Activated CD8-positive, alpha-beta memory T cell treated with anti-CD3 and anti-CD28 coated beads for 36 hours (primary cell): Measurements from ENCODE around the gene SNX22. TPM values are rescaled to one million over a fixed set of nuclear protein-coding genes. Genes with fewer than 3 reads are reported as not detected.

Experiments used
- CTCF ChIA-PET: fragments of 350-600 bp; sonication (Branson Sonifier 250); formaldehyde crosslinking; loops from one replicate; lab custom pipeline; 2021; ENCODE audit warnings: antibody characterized with exemption; lab: Charles Lee
- POLR2A ChIA-PET: fragments of 350-600 bp; sonication (Branson Sonifier 250); formaldehyde crosslinking; loops from one replicate; lab custom pipeline; 2021; ENCODE audit warnings: antibody characterized with exemption; lab: Charles Lee
- total RNA-seq, 2 experiments: library from RNA; stranded (reverse); gene quantifications; one replicate each; pipeline ENCODE4 v1.2.3, GENCODE V29; 2021

Gene SNX22
- total RNA-seq, 2 experiments from 2014 or later: 0.42 to 0.76 TPM

- POLR2A ChIA-PET: interaction anchor here (0.6 to 1.8 kb wide), 2 partner anchors 13 to 54 kb away, joined by 4 to 5 read pairs; partner anchors contain the start of gene PPIB
- CTCF ChIA-PET: interaction anchor here (1.0 kb wide), 1 partner anchor 537 kb away, joined by 4 read pairs; no protein-coding TSS in a partner anchor
Measured at GRCh38 chr15:64149893-64150578, 1.5 kb upstream of the SNX22 start.

- POLR2A ChIA-PET: interaction anchor here (0.6 to 1.3 kb wide), 2 partner anchors 112 to 235 kb away, joined by 4 read pairs; partner anchors contain the start of gene TRIP4
- CTCF ChIA-PET: interaction anchor here (0.6 to 2.9 kb wide), 17 partner anchors 9 to 401 kb away, joined by 3 to 23 read pairs (median 3); partner anchors contain the start of genes CIAO2A, PPIB, SNX1 and TRIP4
Measured at GRCh38 chr15:64152507-64153387, 1.2 kb downstream of the SNX22 start.

- CTCF ChIA-PET: interaction anchor here (0.6 to 2.9 kb wide), 17 partner anchors 9 to 646 kb away, joined by 3 to 23 read pairs (median 3); partner anchors contain the start of genes CIAO2A, PPIB, SNX1 and TRIP4
- POLR2A ChIA-PET: interaction anchor here (0.6 to 1.3 kb wide), 4 partner anchors 8 to 234 kb away, joined by 3 to 6 read pairs (median 4); partner anchors contain the start of gene TRIP4
Measured at GRCh38 chr15:64153480-64154367, 2.2 kb downstream of the SNX22 start.

- ChIA-PET POLR2A (interaction anchor here (0.7 kb wide), 1 partner anchor 171 kb away, joined by 3 read pairs; no protein-coding TSS in a partner anchor), CTCF (interaction anchor here (0.7 kb wide), 1 partner anchor 169 kb away, joined by 3 read pairs; no protein-coding TSS in a partner anchor)
Measured at GRCh38 chr15:64155802-64156651, 4.5 kb downstream of the SNX22 start.

GRCh38 chr15:64156652-64157331 is 5.3 kb downstream of the SNX22 start:
- CTCF ChIA-PET: no interaction called here
- POLR2A ChIA-PET: no interaction called here

GRCh38 chr15:64157599-64158125 is 6.1 kb downstream of the SNX22 start:
- CTCF ChIA-PET: no interaction called here
- POLR2A ChIA-PET: no interaction called here

- POLR2A ChIA-PET: no interaction called here
- CTCF ChIA-PET: no interaction called here
Measured at GRCh38 chr15:64158363-64159134, 7.0 kb downstream of the SNX22 start.

GRCh38 chr15:64161688-64162477 is 10.4 kb downstream of the SNX22 start:
- ChIA-PET POLR2A (interaction anchor here (0.5 to 1.0 kb wide), 3 partner anchors 8 to 195 kb away, joined by 3 to 6 read pairs (median 4); partner anchors contain the start of gene SNX22), CTCF (interaction anchor here (1.1 to 2.8 kb wide), 2 partner anchors 9 to 50 kb away, joined by 3 to 23 read pairs; partner anchors contain the start of gene SNX22)

GRCh38 chr15:64162478-64162868 is 10.9 kb downstream of the SNX22 start:
- POLR2A ChIA-PET: interaction anchor here (0.6 to 1.2 kb wide), 4 partner anchors 8 to 1354 kb away, joined by 3 to 6 read pairs (median 4); no protein-coding TSS in a partner anchor
- CTCF ChIA-PET: interaction anchor here (1.1 to 2.8 kb wide), 2 partner anchors 10 to 51 kb away, joined by 3 to 23 read pairs; partner anchors contain the start of gene SNX22

- POLR2A ChIA-PET: interaction anchor here (0.6 to 1.2 kb wide), 4 partner anchors 9 to 1354 kb away, joined by 3 to 5 read pairs (median 4); no protein-coding TSS in a partner anchor
- CTCF ChIA-PET: interaction anchor here (0.6 to 2.8 kb wide), 5 partner anchors 10 to 260 kb away, joined by 3 to 23 read pairs (median 5); partner anchors contain the start of genes PCLAF and SNX22
Measured at GRCh38 chr15:64162869-64163658, 11.5 kb downstream of the SNX22 start, which contains the start of gene PPIB. Gene PPIB (minus strand): TSS chr15:64163022. CDS start chr15:64162986, 36 bp downstream.

GRCh38 chr15:64163659-64164362 is 12.3 kb downstream of the SNX22 start:
- POLR2A ChIA-PET: interaction anchor here (0.6 to 1.2 kb wide), 5 partner anchors 10 to 216 kb away, joined by 3 to 5 read pairs (median 3); no protein-coding TSS in a partner anchor
- CTCF ChIA-PET: interaction anchor here (1.4 to 2.8 kb wide), 3 partner anchors 11 to 25 kb away, joined by 5 to 23 read pairs (median 6); partner anchors contain the start of gene SNX22

GRCh38 chr15:64164436-64164835 is 12.9 kb downstream of the SNX22 start:
- CTCF ChIA-PET: interaction anchor here (2.0 kb wide), 1 partner anchor 11 kb away, joined by 6 read pairs; no protein-coding TSS in a partner anchor

More at GRCh38 chr15:64164436-64164835, 12.9 kb downstream of the SNX22 start:
- POLR2A ChIA-PET: interaction anchor here (1.0 kb wide), 1 partner anchor 216 kb away, joined by 3 read pairs; no protein-coding TSS in a partner anchor
